ENCODE results near the gene PCOLCE2. TPM values are rescaled to one million over a fixed set of nuclear protein-coding genes. Genes with fewer than 3 reads are reported as not detected.

Gene PCOLCE2
- total and polyA plus RNA-seq, 2 of the 8 experiments (the other 6 are each of a cell fraction or from before 2014, with no cell fraction given) = 11.1 to 12.6 TPM

GRCh38 chr3:142817356-142817755 is 71.5 kb downstream of the PCOLCE2 start (continued):
- no peak for TF ChIP-seq USF2 (IDR thresholded peaks at IDR 0.05; ENCODE audit: low read length)
- TF ChIP-seq SP1 (IDR thresholded peaks at IDR 0.05; ENCODE audit: low read depth, low read length) = no peak
- no peak for TF ChIP-seq CBX8 (IDR thresholded peaks at IDR 0.05; ENCODE audit: borderline replicate concordance, low read depth, low read length)
- no peak for TF ChIP-seq BCL11A (IDR thresholded peaks at IDR 0.05; ENCODE audit: low read depth in 2 of 2, low read length in 2 of 2)
- no peak for TF ChIP-seq SAP30 (IDR thresholded peaks at IDR 0.05; ENCODE audit: insufficient read depth, insufficient replicate concordance, low read length)
- TF ChIP-seq RXRA (IDR thresholded peaks at IDR 0.05; ENCODE audit: insufficient read depth, low read depth, low read length) = no peak

Data from H1 (cell line).